ENCODE results near the gene PCDH9.

Gene PCDH9

DNA sequence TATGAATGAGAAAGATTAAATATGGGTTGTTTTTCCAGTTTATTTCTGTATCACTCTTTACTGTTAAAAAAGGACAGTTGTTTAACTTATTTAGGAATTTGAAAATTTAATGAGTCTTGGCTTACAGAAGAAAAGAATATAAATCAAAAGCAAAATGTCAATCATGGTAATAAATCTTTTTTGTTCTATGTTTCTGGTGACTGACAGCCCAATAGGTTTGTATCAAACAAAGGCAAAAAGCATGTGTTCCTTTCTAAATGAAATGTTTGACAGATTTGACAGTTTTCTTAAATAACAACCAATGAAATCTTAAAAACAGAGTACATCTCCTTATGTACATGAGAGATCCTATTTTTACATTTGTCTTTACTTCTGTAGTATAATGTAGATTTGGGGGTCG, 11.0 kb downstream of the PCDH9 start:
- DNase-seq (no peak), ATAC-seq (replicated peaks) (no peak)
- Mint-ChIP-seq H3K36me3 (ENCODE audit: insufficient read depth) (no peaks in the 10 kb centered on the region), H3K4me1 (ENCODE audit: low read depth in 2 of 2) (peaks cover 0 to under 1% of the 10 kb centered on the region in 2 donors), H3K27ac (no peak overlapping the region), H3K9me3 (no peaks in the 10 kb centered on the region), H3K4me3 (no peak overlapping the region), H3K27me3 (no peaks in the 10 kb centered on the region)

DNA sequence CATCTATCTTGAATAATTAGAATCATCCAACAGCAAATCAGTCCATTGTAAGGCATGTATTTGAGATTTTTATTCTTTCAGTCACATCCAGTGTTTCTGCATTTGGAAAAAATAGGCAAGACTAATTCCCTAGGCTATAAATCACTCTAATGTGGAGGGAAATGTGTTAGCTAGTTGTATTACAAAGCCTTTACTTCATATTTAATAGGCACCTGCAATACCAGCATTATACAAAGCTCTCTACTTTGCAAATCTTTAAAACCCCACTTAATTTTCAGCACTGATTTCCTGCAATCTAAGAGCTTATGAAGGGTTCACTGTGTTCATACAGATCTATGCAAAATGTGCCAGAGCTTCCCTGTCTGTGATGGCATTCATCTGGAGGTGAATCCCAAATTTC, 12.3 kb downstream of the PCDH9 start:
- H3K9me3 Mint-ChIP-seq: no peaks in the 10 kb centered on the region

DNA sequence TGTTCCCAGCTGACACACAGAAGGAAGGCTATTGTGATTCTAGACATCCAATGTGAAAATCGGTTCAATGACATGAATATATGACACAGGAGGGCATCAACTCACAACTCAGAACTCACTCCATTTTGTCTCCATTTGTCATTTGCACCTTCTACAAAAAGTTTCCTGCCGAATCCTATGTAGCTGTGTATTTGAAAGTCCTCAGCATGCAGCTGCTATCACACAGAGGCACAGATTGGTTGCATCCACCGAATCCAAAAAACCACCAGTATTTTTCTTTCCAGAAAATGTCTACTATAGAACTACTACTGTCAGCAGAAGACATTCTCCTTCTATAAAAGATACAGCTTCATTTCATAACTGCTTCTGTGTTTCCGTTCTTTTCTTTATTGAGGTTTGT, 13.3 kb downstream of the PCDH9 start:
- DNase-seq (no peak), ATAC-seq (replicated peaks) (no peak)
- Mint-ChIP-seq H3K27ac (no peak overlapping the region), H3K4me1 (ENCODE audit: low read depth in 2 of 2) (no peaks in the 10 kb centered on the region), H3K4me3 (no peak overlapping the region), H3K9me3 (no peaks in the 10 kb centered on the region), H3K36me3 (ENCODE audit: insufficient read depth) (no peaks in the 10 kb centered on the region), H3K27me3 (no peaks in the 10 kb centered on the region)

More for the DNA sequence above, 12.3 kb downstream of the PCDH9 start:
- Mint-ChIP-seq H3K4me3 (no peak overlapping the region), H3K27ac (no peak overlapping the region), H3K4me1 (ENCODE audit: low read depth in 2 of 2) (no peaks in the 10 kb centered on the region), H3K36me3 (ENCODE audit: insufficient read depth) (no peaks in the 10 kb centered on the region), H3K27me3 (no peaks in the 10 kb centered on the region)
- no peak for DNase-seq
- ATAC-seq (replicated peaks): no peak

DNA sequence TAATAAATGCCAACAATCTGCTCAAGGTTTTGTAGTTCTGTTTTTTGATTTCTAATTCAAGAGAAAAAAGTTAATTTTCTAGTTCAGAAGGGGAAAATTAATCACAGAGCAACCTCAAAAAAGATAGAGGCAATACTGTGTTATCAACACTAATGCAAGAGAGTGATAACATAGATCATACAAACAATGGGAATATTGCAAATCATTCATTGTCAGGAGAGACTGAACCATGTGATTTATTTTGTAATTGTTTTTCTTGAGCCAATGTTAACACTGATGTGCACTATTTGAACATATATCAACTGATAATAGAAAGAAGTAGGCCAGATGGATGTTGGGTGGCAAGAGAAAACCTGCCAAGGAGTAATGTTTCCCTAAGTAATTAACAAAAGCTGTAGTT, 19.9 kb downstream of the PCDH9 start:
- no peaks in the 10 kb centered on the region for H3K27me3 Mint-ChIP-seq
- H3K4me3 Mint-ChIP-seq: no peak overlapping the region
- no peaks in the 10 kb centered on the region for H3K36me3 Mint-ChIP-seq (ENCODE audit: insufficient read depth)
- H3K27ac Mint-ChIP-seq: no peak overlapping the region
- peaks cover 0 to 2% of the 10 kb centered on the region in 2 donors for H3K9me3 Mint-ChIP-seq
- ATAC-seq (replicated peaks): no peak
- DNase-seq: no peak
- H3K4me1 Mint-ChIP-seq (ENCODE audit: low read depth in 2 of 2): no peaks in the 10 kb centered on the region

DNA sequence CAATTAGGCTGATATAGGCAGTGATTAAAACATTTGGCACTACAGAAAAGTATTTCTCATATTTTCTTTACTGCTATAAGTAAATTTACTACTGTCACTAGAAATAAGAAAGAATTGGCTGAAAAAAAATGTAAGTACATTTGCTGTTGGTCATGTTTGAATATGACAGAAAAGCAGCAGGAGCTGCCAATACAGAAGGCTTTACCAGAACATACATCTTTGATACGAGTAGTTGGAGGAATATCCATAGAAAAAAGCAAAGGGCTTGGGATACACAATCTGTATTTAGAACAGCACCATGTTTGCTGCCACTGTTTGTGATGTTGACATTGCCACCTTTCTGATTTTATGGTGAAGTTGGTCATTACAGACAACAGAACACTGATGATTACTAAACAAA, 21.6 kb downstream of the PCDH9 start:
- H3K4me1 Mint-ChIP-seq (ENCODE audit: low read depth in 2 of 2): no peaks in the 10 kb centered on the region
- H3K27me3 Mint-ChIP-seq: no peaks in the 10 kb centered on the region
- peaks cover 0 to 2% of the 10 kb centered on the region in 2 donors for H3K9me3 Mint-ChIP-seq
- no peak overlapping the region for H3K4me3 Mint-ChIP-seq
- ATAC-seq (replicated peaks): no peak
- DNase-seq: no peak
- H3K27ac Mint-ChIP-seq: no peak overlapping the region
- no peaks in the 10 kb centered on the region for H3K36me3 Mint-ChIP-seq (ENCODE audit: insufficient read depth)

DNA sequence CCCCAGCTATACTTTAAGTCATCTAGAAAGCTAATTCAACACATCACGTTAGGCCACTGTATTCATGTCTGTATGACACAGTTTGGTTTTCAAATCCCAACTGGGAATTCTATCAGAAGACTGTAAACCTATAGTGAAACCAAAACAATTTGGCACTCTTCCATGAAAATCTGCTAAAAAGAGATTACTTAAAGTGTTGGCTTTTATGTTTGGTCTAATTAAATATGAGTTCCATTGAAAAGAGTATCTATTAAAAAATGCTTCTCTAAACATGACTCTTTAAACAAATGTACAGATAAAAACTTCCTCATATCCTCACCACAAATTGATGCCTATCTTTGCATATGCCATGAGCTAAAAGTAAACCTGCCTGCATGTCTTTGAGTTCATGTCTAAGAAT, 25.4 kb downstream of the PCDH9 start:
- Mint-ChIP-seq H3K36me3 (ENCODE audit: insufficient read depth) (no peaks in the 10 kb centered on the region), H3K4me3 (no peak overlapping the region), H3K27ac (no peak overlapping the region), H3K4me1 (ENCODE audit: low read depth in 2 of 2) (no peaks in the 10 kb centered on the region), H3K9me3 (peaks cover 0 to 2% of the 10 kb centered on the region in 2 donors), H3K27me3 (no peaks in the 10 kb centered on the region)
- no peak for DNase-seq
- ATAC-seq (replicated peaks): no peak

DNA sequence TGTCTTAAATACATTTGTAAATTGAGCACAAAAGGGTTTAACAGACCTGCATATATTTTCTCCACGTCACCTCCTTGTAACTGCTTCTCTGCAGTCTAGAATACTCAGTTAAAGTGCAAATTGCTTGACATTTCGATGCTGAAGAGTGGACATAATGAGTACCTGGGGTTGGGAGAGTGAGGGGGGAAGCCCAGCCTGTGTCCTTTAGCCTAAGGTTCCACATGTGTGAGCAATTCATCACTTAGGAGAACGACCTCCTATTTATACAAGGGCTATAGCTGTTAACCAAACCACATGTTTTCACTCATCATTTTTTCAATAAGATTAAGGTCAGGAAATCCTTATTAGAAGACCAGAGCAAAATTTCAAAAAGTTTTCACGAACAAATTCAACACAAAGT, 29.5 kb downstream of the PCDH9 start:
- H3K4me3 Mint-ChIP-seq: no peak overlapping the region
- DNase-seq: no peak
- no peaks in the 10 kb centered on the region for H3K36me3 Mint-ChIP-seq (ENCODE audit: insufficient read depth)
- H3K27ac Mint-ChIP-seq: no peak overlapping the region
- H3K27me3 Mint-ChIP-seq: no peaks in the 10 kb centered on the region
- H3K4me1 Mint-ChIP-seq (ENCODE audit: low read depth in 2 of 2): no peaks in the 10 kb centered on the region
- no peak for ATAC-seq (replicated peaks)
- H3K9me3 Mint-ChIP-seq: no peaks in the 10 kb centered on the region

DNA sequence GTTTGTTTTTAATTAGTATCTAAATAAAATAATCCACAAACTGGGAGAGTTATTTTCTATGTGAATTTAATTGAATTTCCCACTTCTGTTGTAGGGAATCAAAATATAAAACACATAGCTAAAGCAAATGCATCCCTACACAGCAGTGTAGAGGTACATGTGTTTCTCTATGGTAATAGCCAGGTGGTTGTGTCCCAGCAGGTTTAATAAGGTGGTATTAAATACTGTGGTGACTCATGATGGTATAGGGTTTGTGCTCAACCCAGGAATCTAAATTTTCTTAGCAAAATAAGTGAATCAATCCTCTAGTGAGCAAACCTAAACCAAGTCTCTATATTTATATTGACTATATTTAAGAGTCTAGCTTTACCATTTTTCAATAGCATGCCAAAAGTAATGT, 30.0 kb downstream of the PCDH9 start:
- no peaks in the 10 kb centered on the region for H3K4me1 Mint-ChIP-seq (ENCODE audit: low read depth in 2 of 2)
- no peaks in the 10 kb centered on the region for H3K9me3 Mint-ChIP-seq
- no peaks in the 10 kb centered on the region for H3K36me3 Mint-ChIP-seq (ENCODE audit: insufficient read depth)
- DNase-seq: no peak
- H3K4me3 Mint-ChIP-seq: no peak overlapping the region
- H3K27ac Mint-ChIP-seq: no peak overlapping the region
- ATAC-seq (replicated peaks): no peak
- H3K27me3 Mint-ChIP-seq: no peaks in the 10 kb centered on the region

DNA sequence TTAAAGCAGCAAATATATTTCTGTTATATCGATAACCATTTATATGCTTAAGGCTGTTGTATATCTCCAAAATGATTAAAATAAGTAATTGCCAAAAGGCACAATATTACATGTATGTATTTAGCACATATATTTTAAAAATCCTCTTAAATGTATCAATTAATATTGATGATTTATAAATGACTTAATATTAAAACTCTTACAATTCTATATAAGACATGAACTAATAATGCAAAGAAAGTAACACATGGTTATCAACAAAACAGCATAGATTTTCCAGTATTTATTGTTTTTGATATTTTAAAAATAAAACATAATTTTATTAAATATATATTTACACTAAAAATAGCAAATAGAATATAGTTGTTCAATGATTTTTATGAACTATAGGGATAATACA, 32.4 kb downstream of the PCDH9 start:
- Mint-ChIP-seq H3K27ac (no peak overlapping the region), H3K27me3 (no peaks in the 10 kb centered on the region), H3K36me3 (ENCODE audit: insufficient read depth) (no peaks in the 10 kb centered on the region), H3K9me3 (no peaks in the 10 kb centered on the region), H3K4me3 (no peak overlapping the region), H3K4me1 (ENCODE audit: low read depth in 2 of 2) (no peaks in the 10 kb centered on the region)
- no peak for ATAC-seq (replicated peaks)
- no peak for DNase-seq

DNA sequence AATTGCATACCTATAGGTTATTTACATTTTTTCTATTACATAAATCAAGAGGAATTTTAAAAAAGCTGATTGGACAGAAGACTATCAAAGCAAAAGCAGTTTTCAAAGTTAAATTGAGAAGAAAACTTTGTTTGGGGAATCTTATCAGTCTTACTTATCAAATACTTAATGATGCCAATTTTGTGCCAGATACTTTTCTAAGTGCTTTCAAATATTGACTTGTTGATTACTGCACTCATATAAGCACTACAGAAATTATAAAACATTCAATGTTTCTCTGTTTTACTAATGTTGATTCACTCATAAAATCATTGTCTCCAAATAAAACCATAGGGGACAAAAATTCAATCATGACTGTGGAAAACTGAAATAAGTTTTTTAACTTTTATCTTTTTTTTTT, 36.2 kb downstream of the PCDH9 start:
- no peak overlapping the region for H3K27ac Mint-ChIP-seq

DNA sequence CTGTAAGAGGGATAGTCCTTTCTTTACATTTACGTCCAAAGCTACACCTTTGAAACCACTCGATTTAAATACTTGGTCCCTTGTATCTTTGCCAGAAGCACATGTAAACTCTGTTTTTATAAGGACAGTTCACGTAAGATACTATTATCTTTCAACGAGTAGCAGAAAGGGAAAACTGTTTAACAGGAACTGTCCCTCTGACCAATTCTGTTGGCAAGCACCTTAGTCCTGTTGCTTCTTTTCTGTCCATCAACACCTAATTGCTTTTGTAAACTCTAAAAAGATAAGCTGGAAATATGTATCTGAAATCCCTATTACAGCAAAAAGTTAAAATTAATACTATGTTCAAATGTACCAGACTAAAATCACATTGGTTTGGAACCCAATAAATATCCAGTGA, 37.4 kb downstream of the PCDH9 start:
- H3K4me3 Mint-ChIP-seq: no peak overlapping the region
- ATAC-seq (replicated peaks) (no peak), DNase-seq (no peak)
- peaks cover 4% of the 10 kb centered on the region for H3K36me3 Mint-ChIP-seq (ENCODE audit: insufficient read depth)
- H3K27ac Mint-ChIP-seq: no peak overlapping the region
- no peaks in the 10 kb centered on the region for H3K27me3 Mint-ChIP-seq
- peaks cover 0 to 2% of the 10 kb centered on the region in 2 donors for H3K9me3 Mint-ChIP-seq
- H3K4me1 Mint-ChIP-seq (ENCODE audit: low read depth in 2 of 2): no peaks in the 10 kb centered on the region

More for the DNA sequence above, 36.2 kb downstream of the PCDH9 start:
- Mint-ChIP-seq H3K4me1 (ENCODE audit: low read depth in 2 of 2) (no peaks in the 10 kb centered on the region), H3K27me3 (no peaks in the 10 kb centered on the region), H3K4me3 (no peak overlapping the region), H3K9me3 (peaks cover 0 to 2% of the 10 kb centered on the region in 2 donors), H3K36me3 (ENCODE audit: insufficient read depth) (peaks cover 4% of the 10 kb centered on the region)
- ATAC-seq (replicated peaks): no peak
- DNase-seq: no peak

DNA sequence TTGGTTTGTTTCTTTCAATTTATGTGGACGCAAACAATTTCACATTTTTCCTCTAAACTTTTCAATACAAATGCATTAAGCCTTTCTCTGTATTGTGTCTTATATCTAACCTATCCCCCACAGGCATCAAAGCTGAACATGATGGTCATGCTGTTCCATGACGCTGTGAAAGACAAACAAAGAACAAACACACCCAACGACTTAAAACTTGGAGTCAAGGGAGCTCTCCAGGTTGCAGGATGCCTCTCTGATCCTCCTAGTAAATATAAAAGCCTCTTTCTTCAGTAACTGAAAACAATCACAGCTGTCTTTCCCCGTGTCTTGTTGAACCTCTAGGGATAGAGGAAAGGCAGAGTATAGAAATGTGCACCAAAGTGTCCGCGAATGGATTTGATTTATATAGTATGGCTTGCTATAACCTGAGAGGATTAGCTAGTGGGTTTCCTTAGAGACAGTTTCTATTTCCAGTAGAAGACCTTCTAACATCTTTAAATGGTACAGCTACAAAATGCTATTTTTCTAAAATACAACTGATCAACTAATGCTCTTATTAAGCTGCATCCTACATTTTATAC, 43.1 kb downstream of the PCDH9 start:
- Mint-ChIP-seq H3K4me3 (no peak overlapping the region), H3K27ac (no peak overlapping the region), H3K4me1 (ENCODE audit: low read depth in 2 of 2) (no peaks in the 10 kb centered on the region), H3K9me3 (no peaks in the 10 kb centered on the region), H3K27me3 (no peaks in the 10 kb centered on the region), H3K36me3 (ENCODE audit: insufficient read depth) (peaks cover 4% of the 10 kb centered on the region)
- no peak for DNase-seq
- ATAC-seq (replicated peaks): no peak

DNA sequence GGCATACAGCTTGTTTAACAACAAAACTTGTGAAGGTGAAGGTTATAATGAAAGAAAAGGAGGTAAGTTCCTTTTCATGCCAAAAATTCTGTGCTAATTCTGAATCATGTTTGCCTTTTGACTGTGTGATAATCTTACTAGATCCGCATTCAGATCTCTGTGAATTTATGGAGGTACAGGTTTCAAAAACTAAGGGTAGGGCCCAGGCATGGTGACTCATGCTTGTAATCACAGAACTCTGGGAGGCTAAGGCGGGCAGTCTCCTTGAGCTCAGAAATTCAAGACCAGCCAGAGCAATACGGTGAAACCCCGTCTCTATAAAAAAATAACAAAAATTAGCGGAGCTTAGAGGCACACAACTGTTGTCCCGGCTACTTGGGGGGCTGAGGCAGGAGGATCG, 45.9 kb downstream of the PCDH9 start:
- no peaks in the 10 kb centered on the region for H3K27me3 Mint-ChIP-seq

DNA sequence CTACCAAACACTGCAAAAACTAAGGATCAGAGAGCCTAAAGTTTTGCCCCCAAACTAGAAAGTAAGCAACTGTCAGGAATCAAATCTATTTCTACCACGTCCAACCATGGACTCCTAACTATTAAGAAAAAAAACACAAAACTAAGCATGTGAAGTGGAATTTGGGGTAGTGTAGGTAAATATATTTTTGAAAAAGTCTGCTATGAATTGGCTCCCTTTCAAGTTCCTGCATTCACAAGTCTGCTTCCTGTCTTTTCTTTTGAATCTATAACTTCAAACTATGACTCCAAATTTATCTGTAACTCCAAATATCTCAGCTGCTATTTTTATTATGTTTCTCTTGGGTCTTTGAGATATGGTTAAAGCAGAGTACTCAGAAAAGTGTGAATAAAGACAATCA, 47.0 kb downstream of the PCDH9 start:
- Mint-ChIP-seq H3K36me3 (ENCODE audit: insufficient read depth) (no peaks in the 10 kb centered on the region), H3K4me3 (no peak overlapping the region), H3K9me3 (peaks cover 2% of the 10 kb centered on the region in 2 donors), H3K27me3 (no peaks in the 10 kb centered on the region), H3K27ac (no peak overlapping the region), H3K4me1 (ENCODE audit: low read depth in 2 of 2) (no peaks in the 10 kb centered on the region)
- DNase-seq: no peak
- ATAC-seq (replicated peaks): no peak

More for the DNA sequence above, 45.9 kb downstream of the PCDH9 start:
- DNase-seq (no peak), ATAC-seq (replicated peaks) (no peak)
- H3K36me3 Mint-ChIP-seq (ENCODE audit: insufficient read depth): no peaks in the 10 kb centered on the region
- no peaks in the 10 kb centered on the region for H3K4me1 Mint-ChIP-seq (ENCODE audit: low read depth in 2 of 2)
- peaks cover 0 to 2% of the 10 kb centered on the region in 2 donors for H3K9me3 Mint-ChIP-seq
- H3K27ac Mint-ChIP-seq: no peak overlapping the region
- H3K4me3 Mint-ChIP-seq: no peak overlapping the region

Data from effector memory CD8-positive, alpha-beta T cell (primary cell).